ENCODE results near the gene DKKL1. TPM values are rescaled to one million over a fixed set of nuclear protein-coding genes. Genes with fewer than 3 reads are reported as not detected.
"Not testable (repeated sequence)": the region's sequence is repeated elsewhere in the genome, so short reads cannot be mapped to it uniquely, and the experiment has no call there.

DKKL1 gene
- total and polyA plus RNA-seq, 4 donors, result 0.58 to 0.95 (median 0.88) TPM

GRCh38 chr19:49368711-49369358, 5.2 kb downstream of the DKKL1 start:
- DNase-seq (no peak), ATAC-seq (ENCODE audit: insufficient read depth, low FRiP score) (no peak)
- peaks cover 0 to 13% (median 9%) of the 10 kb centered on the region in 4 donors for H3K9me3 ChIP-seq (ENCODE audit: control insufficient read depth in 4 of 4, insufficient read depth in 3 of 4, low read length in 3 of 4)
- peaks cover 0 to 4% (median 0%) of the 10 kb centered on the region in 4 donors for H3K36me3 ChIP-seq (ENCODE audit: control insufficient read depth in 4 of 4, insufficient read depth in 4 of 4, low read length in 4 of 4)
- H3K4me3 ChIP-seq, result no peak overlapping the region
- WGBS, 2 donors, result 76 to 95% methylated on average over 5 of the region's 5 CpGs
- no peak overlapping the region for H3K9ac ChIP-seq (ENCODE audit: insufficient read depth in 1 of 2, low read length in 2 of 2)
- TF ChIP-seq, protein P1, sequence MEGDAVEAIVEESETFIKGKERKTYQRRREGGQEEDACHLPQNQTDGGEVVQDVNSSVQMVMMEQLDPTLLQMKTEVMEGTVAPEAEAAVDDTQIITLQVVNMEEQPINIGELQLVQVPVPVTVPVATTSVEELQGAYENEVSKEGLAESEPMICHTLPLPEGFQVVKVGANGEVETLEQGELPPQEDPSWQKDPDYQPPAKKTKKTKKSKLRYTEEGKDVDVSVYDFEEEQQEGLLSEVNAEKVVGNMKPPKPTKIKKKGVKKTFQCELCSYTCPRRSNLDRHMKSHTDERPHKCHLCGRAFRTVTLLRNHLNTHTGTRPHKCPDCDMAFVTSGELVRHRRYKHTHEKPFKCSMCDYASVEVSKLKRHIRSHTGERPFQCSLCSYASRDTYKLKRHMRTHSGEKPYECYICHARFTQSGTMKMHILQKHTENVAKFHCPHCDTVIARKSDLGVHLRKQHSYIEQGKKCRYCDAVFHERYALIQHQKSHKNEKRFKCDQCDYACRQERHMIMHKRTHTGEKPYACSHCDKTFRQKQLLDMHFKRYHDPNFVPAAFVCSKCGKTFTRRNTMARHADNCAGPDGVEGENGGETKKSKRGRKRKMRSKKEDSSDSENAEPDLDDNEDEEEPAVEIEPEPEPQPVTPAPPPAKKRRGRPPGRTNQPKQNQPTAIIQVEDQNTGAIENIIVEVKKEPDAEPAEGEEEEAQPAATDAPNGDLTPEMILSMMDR (IDR thresholded peaks at IDR 0.05; ENCODE audit: control extremely low read depth, extremely low read depth), result no peak
- no peak overlapping the region for H3K27ac ChIP-seq (ENCODE audit: low read depth in 1 of 2, low read length in 1 of 2)
- H3K4me1 ChIP-seq (ENCODE audit: control insufficient read depth in 5 of 5, insufficient read depth in 5 of 5, low read length in 5 of 5), result no peaks in the 10 kb centered on the region
- H3K27me3 ChIP-seq (ENCODE audit: control insufficient read depth in 3 of 3, insufficient read depth in 3 of 3, low read length in 2 of 3), result no peaks in the 10 kb centered on the region

DNA sequence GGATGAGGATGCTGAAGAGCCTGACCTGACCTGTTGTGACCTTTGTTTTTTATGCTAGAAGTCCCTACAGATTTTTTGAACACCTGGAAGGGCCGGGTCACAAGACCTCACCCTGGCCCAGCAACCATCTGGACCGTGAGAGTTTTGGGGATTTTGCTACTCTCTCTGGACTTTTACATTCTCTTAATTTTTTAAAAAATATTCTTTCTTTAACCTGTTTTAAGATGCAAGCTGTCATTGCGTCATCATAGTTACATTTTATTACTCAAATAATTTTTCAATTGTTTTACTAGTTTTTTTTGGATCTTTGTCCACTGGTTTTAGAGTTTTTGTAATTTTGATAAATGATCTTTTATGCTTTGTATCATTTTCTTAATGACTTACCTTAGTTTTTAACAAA, 7.5 kb downstream of the DKKL1 start:
- ATAC-seq (ENCODE audit: insufficient read depth, low FRiP score) (no peak), DNase-seq (no peak)
- H3K4me1 ChIP-seq (ENCODE audit: control insufficient read depth in 5 of 5, insufficient read depth in 5 of 5, low read length in 5 of 5), result no peaks in the 10 kb centered on the region
- TF ChIP-seq, protein P1 (IDR thresholded peaks at IDR 0.05; ENCODE audit: control extremely low read depth, extremely low read depth), result no peak
- H3K4me3 ChIP-seq, result no peak overlapping the region
- no peak overlapping the region for H3K27ac ChIP-seq (ENCODE audit: low read depth in 1 of 2, low read length in 1 of 2)
- 78 to 96% methylated on average over 3 of the region's 3 CpGs for WGBS, 2 donors
- H3K27me3 ChIP-seq (ENCODE audit: control insufficient read depth in 3 of 3, insufficient read depth in 3 of 3, low read length in 2 of 3), result no peaks in the 10 kb centered on the region
- H3K36me3 ChIP-seq (ENCODE audit: control insufficient read depth in 4 of 4, insufficient read depth in 4 of 4, low read length in 4 of 4), result peaks cover 0 to 4% (median 0%) of the 10 kb centered on the region in 4 donors
- peaks cover 0 to 13% (median 9%) of the 10 kb centered on the region in 4 donors for H3K9me3 ChIP-seq (ENCODE audit: control insufficient read depth in 4 of 4, insufficient read depth in 3 of 4, low read length in 3 of 4)
- H3K9ac ChIP-seq (ENCODE audit: insufficient read depth in 1 of 2, low read length in 2 of 2), result no peak overlapping the region

DNA sequence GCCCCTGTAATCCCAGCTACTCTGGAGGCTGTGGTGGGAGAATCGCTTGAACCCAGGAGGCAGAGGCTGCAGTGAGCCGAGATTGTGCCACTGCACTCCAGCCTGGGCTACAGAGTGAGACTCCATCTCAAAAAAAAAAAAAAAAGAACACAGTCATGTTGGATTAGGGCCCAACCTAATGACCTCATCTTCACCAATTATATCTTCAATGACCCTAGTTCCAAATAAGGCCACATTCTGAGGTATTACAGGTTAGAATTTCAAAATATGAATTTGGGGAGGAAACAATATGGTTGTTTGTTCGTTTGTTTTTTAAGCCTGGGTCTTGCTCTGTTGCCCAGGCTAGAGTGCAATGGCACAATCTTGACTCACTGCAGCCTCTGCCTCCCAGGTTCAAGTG, 9.5 kb downstream of the DKKL1 start:
- H3K27me3 ChIP-seq (ENCODE audit: control insufficient read depth in 3 of 3, insufficient read depth in 3 of 3, low read length in 2 of 3); DNase-seq; H3K9ac ChIP-seq (ENCODE audit: insufficient read depth in 1 of 2, low read length in 2 of 2); ATAC-seq (ENCODE audit: insufficient read depth, low FRiP score); H3K36me3 ChIP-seq (ENCODE audit: control insufficient read depth in 4 of 4, insufficient read depth in 4 of 4, low read length in 4 of 4); H3K4me3 ChIP-seq; H3K27ac ChIP-seq (ENCODE audit: low read depth in 1 of 2, low read length in 1 of 2); H3K4me1 ChIP-seq (ENCODE audit: control insufficient read depth in 5 of 5, insufficient read depth in 5 of 5, low read length in 5 of 5): not testable (repeated sequence)
- 85 to 87% methylated on average over 3 of the region's 3 CpGs for WGBS, 2 donors
- peaks cover 0 to 13% (median 9%) of the 10 kb centered on the region in 4 donors for H3K9me3 ChIP-seq (ENCODE audit: control insufficient read depth in 4 of 4, insufficient read depth in 3 of 4, low read length in 3 of 4)

DNA sequence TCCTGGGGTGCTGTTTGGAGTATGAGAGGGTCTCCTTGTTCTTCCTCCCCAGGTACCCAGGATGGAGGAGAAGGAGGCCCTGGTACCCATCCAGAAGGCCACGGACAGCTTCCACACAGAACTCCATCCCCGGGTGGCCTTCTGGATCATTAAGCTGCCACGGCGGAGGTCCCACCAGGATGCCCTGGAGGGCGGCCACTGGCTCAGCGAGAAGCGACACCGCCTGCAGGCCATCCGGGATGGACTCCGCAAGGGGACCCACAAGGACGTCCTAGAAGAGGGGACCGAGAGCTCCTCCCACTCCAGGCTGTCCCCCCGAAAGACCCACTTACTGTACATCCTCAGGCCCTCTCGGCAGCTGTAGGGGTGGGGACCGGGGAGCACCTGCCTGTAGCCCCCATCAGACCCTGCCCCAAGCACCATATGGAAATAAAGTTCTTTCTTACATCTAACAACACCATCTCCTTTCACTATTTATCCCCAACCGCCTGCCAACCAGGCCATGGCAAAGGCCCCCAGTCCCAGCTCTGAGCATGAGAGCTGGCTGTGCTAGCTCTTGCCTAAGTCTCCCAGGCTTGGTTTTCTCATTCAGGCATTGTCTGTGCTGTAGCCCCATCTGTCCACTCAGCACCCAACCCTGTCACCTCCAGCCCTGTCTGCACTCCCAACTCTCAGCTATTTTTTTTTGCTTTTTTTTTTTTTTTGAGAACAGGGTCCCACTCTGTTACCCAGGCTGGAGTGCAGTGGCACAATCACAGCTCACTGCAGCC, 11.2 kb downstream of the DKKL1 start:
- TF ChIP-seq, protein P1 (IDR thresholded peaks at IDR 0.05; ENCODE audit: control extremely low read depth, extremely low read depth), result no peak
- DNase-seq, result no peak

More for the DNA sequence above, 11.2 kb downstream of the DKKL1 start:
- peaks cover 0 to 5% (median 2%) of the 10 kb centered on the region in 4 donors for H3K9me3 ChIP-seq (ENCODE audit: control insufficient read depth in 4 of 4, insufficient read depth in 3 of 4, low read length in 3 of 4)
- H3K9ac ChIP-seq (ENCODE audit: insufficient read depth in 1 of 2, low read length in 2 of 2), result no peak overlapping the region
- H3K4me3 ChIP-seq, result no peak overlapping the region
- H3K36me3 ChIP-seq (ENCODE audit: control insufficient read depth in 4 of 4, insufficient read depth in 4 of 4, low read length in 4 of 4), result no peaks in the 10 kb centered on the region
- ATAC-seq (ENCODE audit: insufficient read depth, low FRiP score), result no peak
- no peaks in the 10 kb centered on the region for H3K4me1 ChIP-seq (ENCODE audit: control insufficient read depth in 5 of 5, insufficient read depth in 5 of 5, low read length in 5 of 5)
- WGBS, 2 donors, result 89 to 93% methylated on average over 16 of the region's 16 CpGs
- no peaks in the 10 kb centered on the region for H3K27me3 ChIP-seq (ENCODE audit: control insufficient read depth in 3 of 3, insufficient read depth in 3 of 3, low read length in 2 of 3)
- no peak overlapping the region for H3K27ac ChIP-seq (ENCODE audit: low read depth in 1 of 2, low read length in 1 of 2)

All from lung (tissue), 12 donors.